Measurements from ENCODE around the gene FAM13A. TPM values are rescaled to one million over a fixed set of nuclear protein-coding genes. Genes with fewer than 3 reads are reported as not detected.
"Not testable (repeated sequence)": the region's sequence is repeated elsewhere in the genome, so short reads cannot be mapped to it uniquely, and the experiment has no call there.

Gene FAM13A
- total and polyA plus RNA-seq, 2 experiments from 2014 or later, result 5.3 to 6.6 TPM

- H2AFZ ChIP-seq, result no peak overlapping the region
- no peaks in the 10 kb centered on the region for H3K4me1 ChIP-seq (ENCODE audit: insufficient read depth)
- no peak overlapping the region for H3K27ac ChIP-seq
- no peak overlapping the region for H3K4me2 ChIP-seq (ENCODE audit: unreplicated experiment)
- 92 to 100% methylated on average over 1 of the region's 1 CpG for WGBS, 2 experiments (ENCODE audit: low coverage in 1 of 2, low lambda C conversion rate in 2 of 2, missing lambda C conversion rate in 2 of 2)
- no peaks in the 10 kb centered on the region for H3K36me3 ChIP-seq (ENCODE audit: low read depth)
- in situ Hi-C loops (cut with MboI), result loop anchor here (5.0 to 10.0 kb wide), 2 partner anchors 214 to 486 kb away; no protein-coding TSS in a partner anchor
- no peaks in the 10 kb centered on the region for H3K79me2 ChIP-seq (ENCODE audit: insufficient read depth)
- H3K9ac ChIP-seq, result no peak overlapping the region
- no peaks in the 10 kb centered on the region for H3F3A ChIP-seq (ENCODE audit: insufficient read depth)
- TF ChIP-seq EZH2 (IDR thresholded peaks at IDR 0.05; ENCODE audit: insufficient read depth, poor library complexity, severe bottlenecking) (no peak), EZH2phosphoT487 (IDR thresholded peaks at IDR 0.05; ENCODE audit: insufficient read depth, low read depth) (no peak)
- H3K4me3 ChIP-seq, result no peak overlapping the region
- H4K20me1 ChIP-seq (ENCODE audit: insufficient read depth), result no peaks in the 10 kb centered on the region
- no peak for DNase-seq
- no peaks in the 10 kb centered on the region for H3K27me3 ChIP-seq (replicated peaks; ENCODE audit: insufficient read depth)
- H3K9me2 ChIP-seq (ENCODE audit: insufficient read depth), result no peaks in the 10 kb centered on the region
- H3K9me3 ChIP-seq (ENCODE audit: low read depth), result no peaks in the 10 kb centered on the region
Measured at GRCh38 chr4:89021062-89021461, 35.9 kb downstream of the FAM13A start.

- H3K9ac ChIP-seq; H3K4me1 ChIP-seq (ENCODE audit: insufficient read depth); DNase-seq; H3K9me2 ChIP-seq (ENCODE audit: insufficient read depth); H3K4me2 ChIP-seq (ENCODE audit: unreplicated experiment); H3K4me3 ChIP-seq; H3K79me2 ChIP-seq (ENCODE audit: insufficient read depth); H3K9me3 ChIP-seq (ENCODE audit: low read depth); H3K27me3 ChIP-seq (replicated peaks; ENCODE audit: insufficient read depth); H2AFZ ChIP-seq; H4K20me1 ChIP-seq (ENCODE audit: insufficient read depth); H3F3A ChIP-seq (ENCODE audit: insufficient read depth); H3K36me3 ChIP-seq (ENCODE audit: low read depth); in situ Hi-C loops (cut with MboI); H3K27ac ChIP-seq: not testable (repeated sequence)
- WGBS, 2 experiments (ENCODE audit: low coverage in 1 of 2, low lambda C conversion rate in 2 of 2, missing lambda C conversion rate in 2 of 2), result 98% methylated on average over 10 of the region's 10 CpGs
Measured at GRCh38 chr4:89014897-89015296, 42.1 kb downstream of the FAM13A start.

GRCh38 chr4:89009761-89010369, 47.1 kb downstream of the FAM13A start:
- Histone ChIP-seq H3K4me1 (ENCODE audit: insufficient read depth) (peaks cover 8% of the 10 kb centered on the region; the same call in 1 of the 2 replicates), H3K27me3 (replicated peaks; ENCODE audit: insufficient read depth) (no peaks in the 10 kb centered on the region), H3K9me3 (ENCODE audit: low read depth) (no peaks in the 10 kb centered on the region), H3K36me3 (ENCODE audit: low read depth) (no peaks in the 10 kb centered on the region), H3K27ac (no peak overlapping the region), H3K9me2 (ENCODE audit: insufficient read depth) (no peaks in the 10 kb centered on the region; the same call in 1 of the 2 replicates), H4K20me1 (ENCODE audit: insufficient read depth) (no peaks in the 10 kb centered on the region), H2AFZ (no peak overlapping the region), H3K9ac (no peak overlapping the region), H3K4me3 (no peak overlapping the region), H3K79me2 (ENCODE audit: insufficient read depth) (no peaks in the 10 kb centered on the region), H3F3A (ENCODE audit: insufficient read depth) (peaks cover 6% of the 10 kb centered on the region; the same call in 1 of the 2 replicates), H3K4me2 (ENCODE audit: unreplicated experiment) (no peak overlapping the region)
- WGBS, 2 experiments (ENCODE audit: low coverage in 1 of 2, low lambda C conversion rate in 2 of 2, missing lambda C conversion rate in 2 of 2), result 94 to 97% methylated on average over 5 of the region's 5 CpGs
- no peak for TF ChIP-seq EZH2phosphoT487 (IDR thresholded peaks at IDR 0.05; ENCODE audit: insufficient read depth, low read depth)
- no peak for TF ChIP-seq EZH2 (IDR thresholded peaks at IDR 0.05; ENCODE audit: insufficient read depth, poor library complexity, severe bottlenecking)
- in situ Hi-C loops (cut with MboI), result no loop called here
- DNase-seq, result no peak

GRCh38 chr4:89009115-89009514, 47.9 kb downstream of the FAM13A start:
- no peaks in the 10 kb centered on the region for H3K9me3 ChIP-seq (ENCODE audit: low read depth)
- no peak overlapping the region for H3K4me3 ChIP-seq
- no peak for DNase-seq
- H3K9ac ChIP-seq, result no peak overlapping the region
- H3K9me2 ChIP-seq (ENCODE audit: insufficient read depth), result no peaks in the 10 kb centered on the region; the same call in 1 of the 2 replicates
- no peaks in the 10 kb centered on the region for H3K79me2 ChIP-seq (ENCODE audit: insufficient read depth)
- H3K4me2 ChIP-seq (ENCODE audit: unreplicated experiment), result no peak overlapping the region
- in situ Hi-C loops (cut with MboI), result no loop called here
- no peak overlapping the region for H2AFZ ChIP-seq
- no peaks in the 10 kb centered on the region for H3K27me3 ChIP-seq (replicated peaks; ENCODE audit: insufficient read depth)
- no peaks in the 10 kb centered on the region for H4K20me1 ChIP-seq (ENCODE audit: insufficient read depth)
- H3K36me3 ChIP-seq (ENCODE audit: low read depth), result no peaks in the 10 kb centered on the region
- H3K4me1 ChIP-seq (ENCODE audit: insufficient read depth), result peaks cover 8% of the 10 kb centered on the region; the same call in 1 of the 2 replicates
- no peak overlapping the region for H3K27ac ChIP-seq
- TF ChIP-seq EZH2phosphoT487 (IDR thresholded peaks at IDR 0.05; ENCODE audit: insufficient read depth, low read depth) (no peak), EZH2 (IDR thresholded peaks at IDR 0.05; ENCODE audit: insufficient read depth, poor library complexity, severe bottlenecking) (no peak)
- peaks cover 6% of the 10 kb centered on the region; the same call in 1 of the 2 replicates for H3F3A ChIP-seq (ENCODE audit: insufficient read depth)
- 92 to 95% methylated on average over 3 of the region's 3 CpGs for WGBS, 2 experiments (ENCODE audit: low coverage in 1 of 2, low lambda C conversion rate in 2 of 2, missing lambda C conversion rate in 2 of 2)
